G401 (cell line): ENCODE measurements around the gene ANHX. TPM values are rescaled to one million over a fixed set of nuclear protein-coding genes. Genes with fewer than 3 reads are reported as not detected.
"Not testable (repeated sequence)": the region's sequence is repeated elsewhere in the genome, so short reads cannot be mapped to it uniquely, and the experiment has no call there.

Source experiments
- DNase-seq: peaks from one replicate; pipeline ENCODE4 v3.0.0-alpha.2; 2015; ENCODE audit warnings: low spot score
- in situ Hi-C: cut with HindIII; loops from 2 replicates; pipeline ENCODE4 v1.10.0; 2016; ENCODE audit warnings: low sequenced_read_pairs, mixed read lengths
- total RNA-seq: library from RNA; depleted of rRNA; stranded (reverse); fragments of >200 nt; shearing (Covaris generic); gene quantifications from 2 replicates; pipeline ENCODE4 v1.2.3, GENCODE V29; 2014; rRNA removed

Gene ANHX
- total RNA-seq: not detected in 2 replicates

DNA sequence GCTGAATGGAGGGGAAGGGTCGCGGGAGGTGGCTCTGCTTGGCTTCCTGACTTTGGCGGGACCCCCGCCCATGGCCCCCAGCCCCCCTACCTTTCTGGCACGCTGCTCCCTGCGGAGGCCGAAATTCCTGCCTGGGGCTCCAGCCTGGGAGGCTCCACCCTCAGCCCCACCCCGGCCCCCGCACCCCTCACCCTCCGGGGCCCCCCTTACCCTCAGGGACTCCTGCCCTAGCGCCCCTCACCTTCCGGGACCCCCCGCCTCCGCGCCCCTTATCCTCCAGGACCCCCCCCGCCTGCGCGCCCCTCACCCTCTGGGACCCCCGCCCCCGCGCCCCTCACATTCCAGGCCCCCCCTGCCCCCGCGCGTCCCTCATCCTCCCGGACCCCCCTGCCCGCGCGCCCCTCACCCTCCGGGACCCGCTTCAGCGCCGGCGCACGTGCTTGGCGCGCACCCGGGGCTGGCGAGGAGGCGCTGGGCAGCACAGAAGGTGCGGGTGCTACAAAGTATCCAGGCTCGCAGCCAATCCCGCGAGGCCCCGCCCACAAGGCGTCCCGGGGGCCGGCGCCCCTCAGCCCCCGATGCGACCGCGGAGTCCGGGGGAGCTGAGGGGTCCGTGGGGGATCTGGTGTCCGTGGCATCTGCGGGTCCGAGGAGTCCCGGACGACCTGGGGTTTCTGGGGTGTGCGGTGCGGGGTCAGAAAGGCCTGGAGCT is at the start of gene ANHX:
TSS of gene ANHX (minus strand) at position 477 of the 712 bp plus-strand sequence. CDS start 1,521 bp downstream, outside the sequence.
- DNase-seq: no peak
- in situ Hi-C loops: no loop called here

DNA sequence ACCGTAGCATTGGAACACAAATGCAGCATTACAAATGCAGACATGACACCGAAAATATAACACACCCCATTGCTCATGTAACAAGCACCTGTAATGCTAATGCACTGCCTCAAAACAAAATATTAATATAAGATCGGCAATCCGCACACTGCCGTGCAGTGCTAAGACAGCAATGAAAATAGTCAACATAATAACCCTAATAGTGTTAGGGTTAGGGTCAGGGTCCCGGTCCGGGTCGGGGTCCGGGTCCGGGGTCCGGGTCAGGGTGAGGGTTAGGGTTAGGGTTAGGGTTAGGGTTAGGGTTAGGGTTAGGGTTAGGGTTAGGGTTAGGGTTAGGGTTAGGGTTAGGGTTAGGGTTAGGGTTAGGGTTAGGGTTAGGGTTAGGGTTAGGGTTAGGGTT is 29.0 kb upstream of the ANHX start:
- DNase-seq, in situ Hi-C loops: not testable (repeated sequence)

DNA sequence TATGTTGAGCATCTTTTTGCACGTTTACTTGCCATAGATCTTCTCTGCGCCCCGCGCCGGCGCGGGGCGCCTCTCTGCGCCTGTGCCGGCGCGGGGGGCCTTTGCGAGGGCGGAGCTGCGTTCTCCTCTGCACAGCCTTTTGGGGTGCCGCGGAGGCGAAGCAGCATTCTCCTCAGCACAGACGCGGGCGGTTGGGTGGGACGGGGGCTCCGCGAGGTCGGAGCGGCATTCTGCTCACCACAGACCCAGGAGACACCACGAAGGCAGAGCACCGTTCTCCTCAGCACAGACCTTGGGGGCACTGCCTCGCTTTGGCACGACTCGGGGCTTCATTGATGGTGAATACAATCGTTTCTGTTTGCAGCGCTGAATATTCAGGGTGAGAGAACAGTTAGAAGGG is 28.5 kb upstream of the ANHX start:
- no peak for DNase-seq
- in situ Hi-C loops: no loop called here

DNA sequence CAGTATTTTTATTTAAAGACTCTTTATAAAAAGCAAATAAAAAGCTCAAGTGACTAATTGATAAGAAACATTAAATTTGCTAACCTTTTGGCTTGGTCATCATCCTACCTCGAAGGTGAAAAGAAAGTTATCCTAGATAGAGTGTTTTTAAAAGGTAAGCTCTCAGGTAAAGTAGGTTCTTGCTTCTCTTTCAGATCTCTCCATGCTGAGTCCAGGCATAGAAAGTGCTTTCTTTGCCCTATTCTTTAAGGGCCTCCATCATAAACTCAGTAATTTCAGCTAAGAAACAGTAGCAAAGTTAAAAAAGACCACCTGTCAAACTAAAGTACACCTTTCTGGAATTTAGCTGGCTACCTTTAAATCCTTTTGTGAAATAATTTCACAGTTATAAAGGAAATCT is 20.6 kb upstream of the ANHX start:
- in situ Hi-C loops: no loop called here
- DNase-seq: no peak

DNA sequence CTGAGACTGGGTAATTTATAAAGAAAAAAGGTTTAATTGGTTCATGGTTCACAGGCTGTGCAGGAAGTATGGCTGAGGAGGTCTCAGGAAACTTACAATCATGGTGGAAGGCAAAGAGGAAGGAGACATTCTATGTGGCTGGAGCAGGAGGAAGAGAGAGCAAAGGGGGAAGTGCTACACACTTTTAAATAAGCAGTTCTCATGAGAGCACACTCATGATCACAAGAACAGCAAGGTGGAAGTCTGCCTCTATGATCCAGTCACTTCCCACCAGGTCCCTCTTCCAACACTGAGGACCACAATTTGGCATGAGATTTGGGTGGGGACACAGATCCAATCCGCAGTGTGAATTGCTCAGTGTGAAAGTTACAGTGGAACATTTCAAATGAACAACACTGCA is 20.2 kb upstream of the ANHX start:
- DNase-seq, in situ Hi-C loops: not testable (repeated sequence)

DNA sequence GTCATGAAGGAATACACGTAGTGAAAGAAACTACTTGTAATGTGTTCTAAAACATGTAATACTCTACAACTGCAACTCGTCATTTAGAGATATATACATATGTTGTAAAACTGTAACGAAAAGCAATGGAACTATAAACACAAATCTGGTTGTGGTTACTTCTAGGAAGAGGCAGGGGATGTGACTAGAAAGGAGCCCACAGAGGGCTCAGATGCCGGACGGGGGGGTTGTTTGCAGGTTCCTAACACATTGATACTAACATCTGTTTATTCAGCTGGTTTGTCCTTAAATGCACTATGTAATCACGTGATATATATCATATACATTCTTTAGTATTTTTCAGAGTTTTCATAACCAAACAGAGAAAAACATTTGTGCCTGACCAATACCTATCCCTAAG is 16.1 kb upstream of the ANHX start:
- in situ Hi-C loops: no loop called here
- DNase-seq: no peak

DNA sequence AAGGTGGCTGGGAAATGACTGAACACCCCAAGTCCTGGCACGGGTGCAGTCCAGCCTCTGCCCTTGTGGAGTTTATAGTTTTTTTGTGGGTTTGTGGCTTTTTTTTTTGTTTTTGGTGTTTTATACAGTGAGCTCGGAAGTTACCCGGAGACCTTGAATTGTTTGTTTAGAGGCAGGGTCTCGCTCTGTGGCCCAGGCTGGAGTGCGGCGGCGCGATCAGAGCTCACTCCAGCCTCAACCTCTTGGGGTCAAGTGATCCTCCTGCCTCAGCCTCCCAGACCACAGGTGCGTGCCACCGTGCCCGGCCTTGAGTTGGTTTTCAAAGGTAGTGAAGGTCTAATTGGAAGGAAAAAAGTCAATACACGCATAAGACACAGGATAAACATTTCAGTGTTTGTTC is 879 bp upstream of the ANHX start:
- DNase-seq: no peak
- in situ Hi-C loops: no loop called here

DNA sequence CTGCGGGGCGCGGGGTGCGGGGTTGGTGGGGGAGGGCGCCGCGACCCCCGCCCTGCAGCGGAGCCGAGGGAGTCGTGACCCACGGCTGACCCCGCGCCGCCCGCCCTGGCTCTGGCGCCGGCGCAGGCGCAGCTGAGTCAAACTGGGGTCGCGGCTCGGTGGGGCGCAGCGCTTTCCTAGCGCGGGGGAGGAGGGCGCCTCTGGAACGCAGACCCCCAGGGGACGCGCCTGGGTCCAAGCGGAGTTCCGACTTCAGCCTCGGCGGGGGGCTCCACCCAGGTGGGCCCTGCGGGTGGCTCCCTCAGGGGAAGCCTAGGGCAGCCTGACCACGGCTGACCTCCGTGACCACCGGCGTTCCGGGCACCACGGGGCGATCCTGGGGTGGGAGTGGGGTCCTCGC is 467 bp upstream of the ANHX start:
- no peak for DNase-seq
- in situ Hi-C loops: no loop called here

DNA sequence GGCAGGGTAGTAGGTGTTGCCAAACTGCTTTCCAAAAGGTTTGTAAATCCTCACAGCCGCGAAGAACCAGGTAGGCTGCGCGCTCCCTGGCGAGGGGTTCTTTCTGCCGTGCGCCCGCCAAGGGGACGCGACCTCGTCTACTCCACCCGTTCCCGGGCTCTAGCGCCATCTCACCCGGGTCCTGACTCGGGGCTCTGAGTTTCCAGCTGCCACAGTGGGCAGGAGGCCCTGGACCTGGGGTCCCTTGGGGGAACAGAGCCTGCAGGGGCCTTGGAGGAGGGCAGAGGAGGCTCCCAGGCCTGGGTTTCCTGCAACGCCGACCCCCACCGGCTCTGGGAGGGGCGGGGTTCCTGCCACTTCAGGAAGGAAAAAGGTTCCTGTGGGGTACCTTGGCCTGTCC is 706 bp downstream of the ANHX start:
- DNase-seq: no peak
- in situ Hi-C loops: no loop called here

DNA sequence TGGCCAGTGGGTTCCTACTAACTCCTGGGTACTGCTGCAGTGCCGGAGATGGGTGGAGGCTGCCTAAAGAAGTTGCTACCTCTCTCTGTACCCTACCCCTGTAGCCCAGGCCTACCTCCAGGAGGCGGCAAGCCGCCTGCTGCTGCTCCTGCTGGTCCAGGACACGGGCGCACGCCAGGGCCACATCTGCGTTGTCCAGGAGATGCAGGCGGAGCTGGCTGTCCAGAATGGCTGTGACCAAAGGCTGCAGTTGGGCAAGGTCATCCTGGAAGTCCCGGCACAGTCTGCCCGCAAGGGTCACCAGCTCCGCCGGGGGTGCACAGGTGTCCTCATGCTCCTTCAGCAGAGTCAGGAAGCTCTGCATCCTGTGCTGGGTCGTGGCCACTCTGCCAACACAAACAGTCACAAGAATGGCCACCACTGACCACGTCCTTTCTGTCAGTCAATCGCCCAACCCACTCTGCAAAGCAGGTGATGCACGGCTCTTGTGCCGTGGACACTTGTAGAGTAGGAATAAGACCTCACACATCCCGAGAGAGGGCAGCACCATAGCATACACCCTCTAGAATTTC is 1.6 kb downstream of the ANHX start:
- DNase-seq: no peak
- in situ Hi-C loops: no loop called here

DNA sequence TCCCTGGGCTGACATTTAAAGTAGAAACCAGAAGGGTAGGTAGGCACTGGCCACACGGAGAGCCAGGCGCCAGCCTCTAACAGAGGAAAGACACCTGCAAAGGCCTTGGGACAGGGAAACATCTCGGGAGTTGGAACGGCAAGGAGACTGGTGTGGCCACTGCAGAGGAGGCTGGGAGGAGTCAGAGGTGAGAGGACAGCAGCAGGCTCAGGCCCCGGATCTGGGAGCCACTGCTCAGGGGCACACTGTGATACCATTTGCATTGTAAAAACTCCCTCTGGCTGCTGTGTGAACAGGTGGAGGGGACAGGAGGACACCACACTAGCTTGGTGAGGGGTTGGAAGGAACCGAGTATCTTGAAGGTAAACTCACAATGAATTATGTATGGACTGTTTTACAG is 2.7 kb downstream of the ANHX start:
- in situ Hi-C loops: no loop called here
- DNase-seq: no peak

DNA sequence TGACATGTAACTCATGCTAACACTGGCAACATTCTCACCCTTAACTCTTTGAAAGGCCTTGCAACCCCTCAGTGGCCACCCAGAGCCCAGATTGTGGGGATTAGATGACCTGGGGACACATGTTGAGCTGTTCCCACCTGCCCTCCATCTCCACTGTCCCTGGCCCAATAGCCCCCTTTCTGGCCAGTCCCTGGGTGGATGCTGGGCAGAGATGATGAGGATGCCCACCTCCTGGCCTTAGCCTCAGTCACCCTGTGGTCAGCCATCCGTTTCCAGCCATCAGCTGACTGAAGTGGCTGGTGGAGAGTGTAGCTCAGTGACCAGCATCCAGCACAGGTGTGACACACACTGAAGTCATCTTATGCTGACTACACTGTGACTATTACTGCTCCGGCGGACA is 4.7 kb downstream of the ANHX start:
- in situ Hi-C loops: no loop called here

DNA sequence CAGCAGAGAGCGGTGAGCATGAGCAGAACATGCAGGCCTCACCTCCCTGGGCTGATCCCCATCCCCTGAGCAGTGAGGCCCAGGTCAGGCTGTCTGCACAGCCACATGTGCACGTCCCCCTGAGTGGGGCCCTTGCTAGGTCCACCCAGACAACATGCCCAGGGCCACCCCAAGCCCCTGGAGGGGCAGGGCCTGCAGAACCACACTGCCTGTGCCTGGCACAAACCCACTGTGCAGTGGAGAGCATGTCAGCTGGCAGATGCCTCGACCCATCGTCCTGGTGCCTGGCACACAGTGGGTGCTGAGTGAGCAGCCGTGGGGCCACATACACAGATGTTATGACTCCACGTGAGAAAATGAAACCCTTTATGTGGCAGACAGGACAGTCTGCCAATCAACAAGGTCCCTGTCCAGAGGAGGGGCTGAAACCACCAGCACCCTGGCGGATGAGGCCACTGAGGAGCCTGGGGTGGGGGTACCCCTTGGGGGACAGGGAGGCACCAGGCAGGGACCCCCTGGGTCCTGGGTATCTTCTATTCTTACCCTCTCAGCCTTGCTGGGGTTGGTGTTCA is 8.3 kb downstream of the ANHX start:
- in situ Hi-C loops: no loop called here
- no peak for DNase-seq

More for the DNA sequence above, 4.7 kb downstream of the ANHX start:
- no peak for DNase-seq

DNA sequence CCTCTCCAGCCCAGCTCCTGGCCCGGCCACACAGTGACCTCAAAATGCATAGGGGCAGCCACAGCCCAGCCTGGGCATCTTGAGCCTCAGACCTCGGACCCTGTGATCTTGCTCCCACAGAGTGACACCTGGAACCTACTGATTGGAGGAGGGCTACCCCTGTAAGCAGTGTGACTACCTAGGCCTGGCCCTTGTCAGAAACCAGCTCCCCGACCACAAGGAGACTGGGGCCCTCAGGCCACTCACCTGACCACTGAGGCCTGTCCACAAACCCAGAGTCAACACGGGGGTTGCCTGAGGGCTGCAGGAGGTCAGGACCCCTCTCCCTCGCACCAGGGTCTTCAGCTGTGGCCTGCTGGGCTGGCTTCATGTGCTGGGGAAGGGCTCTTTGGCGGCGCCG is 9.0 kb downstream of the ANHX start:
- DNase-seq: no peak
- in situ Hi-C loops: no loop called here

DNA sequence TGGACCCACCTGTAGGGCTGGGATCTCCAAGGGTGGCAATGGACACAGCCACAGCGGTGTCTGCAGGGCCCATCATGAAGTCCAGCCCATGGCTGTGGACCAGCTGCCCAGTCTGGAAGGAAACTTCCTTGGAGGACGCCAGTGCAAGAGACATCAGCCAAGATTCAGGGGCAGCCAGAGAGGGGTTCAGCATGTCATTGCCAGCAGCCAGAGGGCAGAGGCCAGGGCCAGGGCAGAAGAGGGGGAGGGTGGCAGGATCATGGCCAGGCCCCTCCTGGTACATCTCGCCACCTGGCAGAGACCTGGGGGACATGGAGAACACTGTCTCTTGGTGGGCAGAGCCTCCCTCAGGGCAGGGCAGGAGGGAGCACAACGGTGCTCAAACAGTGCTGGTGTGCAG is 10.2 kb downstream of the ANHX start:
- DNase-seq: no peak
- in situ Hi-C loops: no loop called here

DNA sequence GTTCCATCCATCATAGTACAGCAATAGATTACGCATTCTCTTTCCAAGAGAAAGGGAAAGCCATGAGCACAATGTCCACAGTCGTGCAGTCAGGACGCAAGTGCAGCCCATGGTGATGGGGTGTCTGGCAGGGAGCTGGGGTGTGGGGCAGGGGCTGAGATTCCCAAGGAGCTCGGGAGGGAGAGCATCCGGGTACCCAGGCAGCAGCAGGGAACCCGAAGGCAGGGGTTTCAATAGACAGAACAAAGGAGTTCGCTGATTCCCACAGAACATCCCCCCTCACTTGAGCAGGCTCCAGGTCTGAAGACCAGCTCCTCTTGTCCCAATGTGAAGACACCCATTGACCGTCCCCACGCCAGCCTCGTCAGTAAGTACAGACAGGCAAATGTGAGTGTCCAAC is 13.5 kb downstream of the ANHX start:
- in situ Hi-C loops: no loop called here
- no peak for DNase-seq

DNA sequence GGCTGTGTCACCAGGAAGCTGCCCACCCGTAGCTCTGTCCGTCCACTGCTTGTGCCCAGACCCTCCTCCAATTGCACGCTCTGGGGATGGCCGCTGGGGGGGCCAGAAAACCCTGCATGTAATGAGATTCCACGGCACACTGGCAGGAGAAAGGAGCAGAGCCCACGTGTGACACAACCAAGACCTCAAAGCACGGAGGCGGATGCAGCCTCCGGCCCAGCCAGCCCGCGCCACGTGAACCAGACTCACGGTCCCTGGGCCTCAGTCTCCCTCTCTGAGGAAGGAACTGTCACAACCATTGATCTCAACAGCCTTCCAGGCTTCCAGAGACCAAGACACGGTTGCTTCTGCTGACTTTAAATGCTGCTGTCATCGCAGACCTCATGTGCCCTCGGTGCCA is 14.4 kb downstream of the ANHX start:
- in situ Hi-C loops: no loop called here
- DNase-seq: no peak

DNA sequence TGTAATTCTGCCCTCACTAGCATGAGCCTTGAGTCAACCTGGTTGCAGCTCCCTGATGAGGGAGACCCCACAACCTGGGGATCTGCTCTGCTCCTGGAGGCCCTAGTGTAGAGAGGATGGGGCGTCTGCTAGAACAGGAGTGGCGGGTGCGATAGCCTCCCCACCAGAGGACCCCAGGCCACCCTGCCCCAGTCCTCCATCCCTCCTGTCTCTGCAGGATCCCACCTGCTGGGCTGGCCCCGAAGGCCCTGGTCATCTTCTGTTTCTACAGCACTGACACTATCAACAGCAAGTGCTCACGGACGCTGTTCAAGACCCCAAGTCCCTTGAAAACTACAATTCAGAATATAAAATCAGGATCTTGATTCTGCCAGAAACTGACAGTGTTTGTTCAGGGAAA is 15.2 kb downstream of the ANHX start:
- no peak for DNase-seq
- in situ Hi-C loops: no loop called here

DNA sequence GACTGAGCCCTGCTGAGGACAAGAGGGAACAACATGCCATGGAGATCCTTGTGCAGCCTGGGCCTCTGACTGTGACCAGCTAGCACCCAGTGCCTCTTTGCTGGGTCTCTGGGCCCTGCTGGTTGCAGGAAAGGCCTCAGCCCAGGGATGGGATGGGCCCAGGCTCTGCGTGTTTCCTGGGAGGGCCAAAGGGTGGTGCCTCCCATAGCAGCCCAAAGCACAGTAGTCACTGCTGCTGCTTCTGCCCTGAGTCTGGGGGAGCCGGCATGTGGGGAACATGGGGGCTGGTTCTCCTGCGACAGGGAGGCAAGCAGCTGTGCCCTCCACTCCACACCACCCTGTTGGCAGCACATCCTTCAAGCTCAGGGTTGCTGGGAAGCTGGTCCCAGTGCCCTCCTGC is 18.5 kb downstream of the ANHX start:
- DNase-seq: no peak
- in situ Hi-C loops: no loop called here

DNA sequence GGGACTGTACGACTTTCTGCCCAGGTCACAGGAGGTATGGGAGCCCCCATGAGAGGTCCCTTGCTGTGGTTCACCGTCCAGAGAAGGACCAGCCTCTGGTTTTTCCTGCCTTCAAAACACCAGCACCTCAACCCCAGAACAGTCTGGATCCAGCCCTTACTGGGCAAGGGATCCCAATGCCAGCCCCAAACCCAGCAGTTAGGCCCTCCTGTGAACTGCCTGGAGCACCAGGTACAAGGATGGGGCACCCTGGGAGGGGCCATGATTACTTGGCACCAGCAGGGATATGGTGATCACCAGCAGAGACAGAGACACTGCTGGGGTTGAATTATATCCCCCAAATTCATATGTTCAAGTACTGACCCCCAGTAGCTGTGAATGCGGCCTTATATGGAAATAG is 20.0 kb downstream of the ANHX start:
- in situ Hi-C loops: no loop called here
- DNase-seq: no peak

DNA sequence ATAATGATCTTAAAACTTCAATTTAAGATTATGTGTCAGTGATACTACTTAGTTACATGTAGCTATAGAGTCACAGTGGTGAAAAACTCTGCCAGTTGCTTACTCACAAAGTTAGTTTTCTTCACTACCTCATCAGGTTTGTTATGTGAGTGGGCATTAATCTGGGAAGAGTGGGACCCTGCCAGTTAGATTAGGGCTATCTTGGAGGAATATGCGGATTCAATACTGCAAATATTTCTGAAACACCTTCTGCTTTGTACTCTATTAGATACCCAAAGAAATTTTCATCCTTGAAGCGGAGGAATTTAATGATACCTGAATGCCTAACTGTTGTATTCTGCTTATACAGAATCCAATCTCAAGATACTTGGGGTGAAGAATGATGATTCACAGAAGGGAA is 29.3 kb downstream of the ANHX start:
- no peak for DNase-seq
- in situ Hi-C loops: no loop called here
